ENCODE results near the gene SLC26A4. TPM values are rescaled to one million over a fixed set of nuclear protein-coding genes. Genes with fewer than 3 reads are reported as not detected.

The SLC26A4 gene
- total RNA-seq, 1 experiment from 2014 or later: 0.66 TPM

DNA sequence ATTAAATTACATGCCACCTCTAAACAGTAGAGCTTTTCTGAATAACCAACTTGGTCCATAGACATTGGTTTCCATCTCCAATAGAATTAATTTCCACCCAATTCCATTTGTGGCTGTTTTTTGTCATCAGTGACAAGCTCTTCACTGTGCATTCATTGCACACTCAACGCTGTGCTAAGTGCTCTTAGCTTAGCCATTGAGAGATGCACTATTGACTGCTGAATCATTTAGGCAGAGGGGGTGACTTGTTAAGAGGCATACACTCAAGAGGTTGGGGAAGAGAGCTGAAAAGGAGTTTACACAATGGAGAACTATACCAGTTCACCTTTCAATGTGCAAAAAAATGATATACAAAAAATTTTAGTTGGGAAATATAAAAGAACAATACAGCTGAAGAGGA is 51.4 kb downstream of the SLC26A4 start:
- H3K27ac ChIP-seq (ENCODE audit: low read depth, low read length): no peak overlapping the region
- POLR2A ChIA-PET: no interaction called here
- H3K4me1 ChIP-seq (ENCODE audit: control insufficient read depth in 1 of 2, insufficient read depth in 2 of 2, low read length in 2 of 2): no peaks in the 10 kb centered on the region
- ATAC-seq (no peak), DNase-seq (ENCODE audit: low read depth, low spot score) (no peak)
- H4K20me1 ChIP-seq (ENCODE audit: insufficient read depth): no peaks in the 10 kb centered on the region
- CTCF ChIA-PET: no interaction called here
- no peak overlapping the region for H3K4me2 ChIP-seq (ENCODE audit: low read length)
- no peaks in the 10 kb centered on the region for H3K9me3 ChIP-seq (ENCODE audit: control insufficient read depth in 1 of 2, insufficient read depth in 1 of 2, low read depth in 1 of 2, low read length in 2 of 2)
- RAD21 ChIA-PET (ENCODE audit: low non-redundant PET in 1 of 2, low total read pairs in 2 of 2, uncharacterized antibody in 2 of 2, unreplicated experiment in 2 of 2): no interaction called here
- H3K36me3 ChIP-seq (ENCODE audit: control insufficient read depth in 1 of 2, insufficient read depth in 2 of 2, low read length in 2 of 2): no peaks in the 10 kb centered on the region
- intact Hi-C loops (cut with micrococcal nuclease): no loop called here
- H3K79me2 ChIP-seq (ENCODE audit: insufficient read depth, low read length): no peaks in the 10 kb centered on the region
- no TSS peak for BruUV-seq (replicated peaks)
- H3K4me3 ChIP-seq (replicated peaks in 1 of 2; ENCODE audit: low read depth in 1 of 2, low read length in 2 of 2): no peak overlapping the region
- TF ChIP-seq ZNF274 (IDR thresholded peaks at IDR 0.05; ENCODE audit: low read depth, low read length): no peak
- TF ChIP-seq, protein P1, sequence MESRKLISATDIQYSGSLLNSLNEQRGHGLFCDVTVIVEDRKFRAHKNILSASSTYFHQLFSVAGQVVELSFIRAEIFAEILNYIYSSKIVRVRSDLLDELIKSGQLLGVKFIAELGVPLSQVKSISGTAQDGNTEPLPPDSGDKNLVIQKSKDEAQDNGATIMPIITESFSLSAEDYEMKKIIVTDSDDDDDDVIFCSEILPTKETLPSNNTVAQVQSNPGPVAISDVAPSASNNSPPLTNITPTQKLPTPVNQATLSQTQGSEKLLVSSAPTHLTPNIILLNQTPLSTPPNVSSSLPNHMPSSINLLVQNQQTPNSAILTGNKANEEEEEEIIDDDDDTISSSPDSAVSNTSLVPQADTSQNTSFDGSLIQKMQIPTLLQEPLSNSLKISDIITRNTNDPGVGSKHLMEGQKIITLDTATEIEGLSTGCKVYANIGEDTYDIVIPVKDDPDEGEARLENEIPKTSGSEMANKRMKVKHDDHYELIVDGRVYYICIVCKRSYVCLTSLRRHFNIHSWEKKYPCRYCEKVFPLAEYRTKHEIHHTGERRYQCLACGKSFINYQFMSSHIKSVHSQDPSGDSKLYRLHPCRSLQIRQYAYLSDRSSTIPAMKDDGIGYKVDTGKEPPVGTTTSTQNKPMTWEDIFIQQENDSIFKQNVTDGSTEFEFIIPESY (IDR thresholded peaks at IDR 0.05; ENCODE audit: extremely low read depth, insufficient replicate concordance, low read length): no peak
- no peak for TF ChIP-seq RAD21 (IDR thresholded peaks at IDR 0.05; ENCODE audit: low read depth)
- TF ChIP-seq YY1 (IDR thresholded peaks at IDR 0.05; ENCODE audit: extremely low read depth, insufficient replicate concordance, low read depth, low read length): no peak
- TF ChIP-seq, protein P2, sequence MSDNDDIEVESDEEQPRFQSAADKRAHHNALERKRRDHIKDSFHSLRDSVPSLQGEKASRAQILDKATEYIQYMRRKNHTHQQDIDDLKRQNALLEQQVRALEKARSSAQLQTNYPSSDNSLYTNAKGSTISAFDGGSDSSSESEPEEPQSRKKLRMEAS (IDR thresholded peaks at IDR 0.05): no peak
- no peak for TF ChIP-seq SIN3A (IDR thresholded peaks at IDR 0.05; ENCODE audit: low read depth)
- TF ChIP-seq ZFX (IDR thresholded peaks at IDR 0.05): no peak
- no peak for TF ChIP-seq POLR2AphosphoS5 (IDR thresholded peaks at IDR 0.05; ENCODE audit: low read depth, low read length)
- TF ChIP-seq TCF7L2 (IDR thresholded peaks at IDR 0.05; ENCODE audit: borderline replicate concordance, extremely low read depth, insufficient read depth, insufficient read length): no peak
- no peak overlapping the region for H2AFZ ChIP-seq (ENCODE audit: low read depth, low read length, poor library complexity, severe bottlenecking)
- H3K27me3 ChIP-seq (ENCODE audit: insufficient read depth, low read length): no peaks in the 10 kb centered on the region
- H3K9ac ChIP-seq (ENCODE audit: low read length): no peak overlapping the region
- H3K9me2 ChIP-seq (ENCODE audit: insufficient read depth): no peaks in the 10 kb centered on the region
